MCF 10A (cell line): ENCODE measurements around the gene HES6. TPM values are rescaled to one million over a fixed set of nuclear protein-coding genes. Genes with fewer than 3 reads are reported as not detected.

Experiments used
- BruUV-seq: library from RNA; stranded (reverse); fragments of 400-500 nt; replicated peaks from 2 replicates; lab custom pipeline; 2021; lab: Mats Ljungman, UMichigan
- CTCF ChIA-PET: fragments of 300-600 bp; sonication (Branson Sonifier 250); formaldehyde crosslinking; extraction: SDS; loops from one replicate; lab custom pipeline; 2021; ENCODE audit warnings: antibody characterized with exemption, inconsistent platforms; lab: Yijun Ruan, JAX
- POLR2A ChIA-PET: fragments of 300-600, 350-650 bp; sonication (Branson Sonifier 250); formaldehyde crosslinking; extraction: SDS; loops from one replicate; lab custom pipeline; 2020; ENCODE audit warnings: antibody characterized with exemption, inconsistent platforms; lab: Yijun Ruan, JAX
- DNase-seq: peaks from one replicate; pipeline ENCODE4 v3.0.0-alpha.2; 2018; ENCODE audit not compliant: unreplicated experiment
- H3K27ac Mint-ChIP-seq: one replicate; pipeline ENCODE4 v1.8.0; 2022; ENCODE audit warnings: mild to moderate bottlenecking, low read depth, mixed read lengths; ENCODE audit not compliant: unreplicated experiment
- H3K27me3 Mint-ChIP-seq: one replicate; pipeline ENCODE4 v1.8.0; 2022; ENCODE audit warnings: mixed read lengths; ENCODE audit not compliant: insufficient read depth, unreplicated experiment
- H3K36me3 Mint-ChIP-seq: one replicate; pipeline ENCODE4 v1.8.0; 2022; ENCODE audit warnings: mild to moderate bottlenecking, moderate library complexity, mixed read lengths; ENCODE audit not compliant: insufficient read depth, unreplicated experiment
- H3K4me1 Mint-ChIP-seq: one replicate; pipeline ENCODE4 v1.8.0; 2022; ENCODE audit warnings: mixed read lengths; ENCODE audit not compliant: insufficient read depth, unreplicated experiment
- H3K4me3 Mint-ChIP-seq: one replicate; pipeline ENCODE4 v1.8.0; 2022; ENCODE audit warnings: mild to moderate bottlenecking, moderate library complexity, mixed read lengths; ENCODE audit not compliant: unreplicated experiment
- H3K9me3 Mint-ChIP-seq: one replicate; pipeline ENCODE4 v1.8.0; 2022; ENCODE audit warnings: mixed read lengths; ENCODE audit not compliant: unreplicated experiment
- intact Hi-C: fragments of 100-400 bp; cut with micrococcal nuclease; formaldehyde crosslinking; loops from 2 replicates; pipeline ENCODE4 v1.14.1; 2022
- total RNA-seq: library from RNA; stranded (reverse); gene quantifications from 2 replicates; pipeline ENCODE4 v1.2.3, GENCODE V29; 2022
- TF ChIP-seq, protein P1 (sequence below): fragments of 200-600 bp; IDR thresholded peaks from one replicate; pipeline ENCODE4 v1.8.0; 2022; ENCODE audit warnings: antibody characterized with exemption, mild to moderate bottlenecking; ENCODE audit not compliant: unreplicated experiment

The HES6 gene
- total RNA-seq, 1 experiment from 2014 or later, result 19.7 TPM

DNA sequence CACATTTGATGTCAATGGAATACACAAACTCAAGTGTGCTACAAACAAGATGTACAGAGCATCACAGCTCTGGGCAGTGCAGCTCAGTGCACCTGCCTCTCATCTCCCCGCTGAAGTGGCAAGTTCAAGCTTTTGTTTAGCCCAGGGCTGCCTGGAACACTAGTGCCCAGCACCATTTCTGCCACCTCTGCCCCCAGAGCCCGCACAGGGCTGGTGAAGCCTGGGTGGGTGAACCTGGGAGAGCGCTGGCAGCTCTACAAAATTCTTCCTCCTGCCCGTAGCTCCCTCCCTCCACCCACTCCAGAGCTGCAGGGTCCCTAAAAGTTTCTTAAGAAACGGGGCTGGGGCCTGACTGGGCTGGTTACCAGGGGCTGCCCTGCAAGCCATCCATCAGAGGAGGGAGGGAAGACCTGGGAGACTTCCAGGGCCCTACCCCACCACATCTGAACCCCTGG is 1.5 kb downstream of the HES6 start:
- POLR2A ChIA-PET, result interaction anchor here (0.7 to 3.7 kb wide), 3 partner anchors 34 to 178 kb away, joined by 3 to 13 read pairs (median 5); partner anchors contain the start of gene SCLY
- intact Hi-C loops, result no loop called here
- TF ChIP-seq, protein P1, sequence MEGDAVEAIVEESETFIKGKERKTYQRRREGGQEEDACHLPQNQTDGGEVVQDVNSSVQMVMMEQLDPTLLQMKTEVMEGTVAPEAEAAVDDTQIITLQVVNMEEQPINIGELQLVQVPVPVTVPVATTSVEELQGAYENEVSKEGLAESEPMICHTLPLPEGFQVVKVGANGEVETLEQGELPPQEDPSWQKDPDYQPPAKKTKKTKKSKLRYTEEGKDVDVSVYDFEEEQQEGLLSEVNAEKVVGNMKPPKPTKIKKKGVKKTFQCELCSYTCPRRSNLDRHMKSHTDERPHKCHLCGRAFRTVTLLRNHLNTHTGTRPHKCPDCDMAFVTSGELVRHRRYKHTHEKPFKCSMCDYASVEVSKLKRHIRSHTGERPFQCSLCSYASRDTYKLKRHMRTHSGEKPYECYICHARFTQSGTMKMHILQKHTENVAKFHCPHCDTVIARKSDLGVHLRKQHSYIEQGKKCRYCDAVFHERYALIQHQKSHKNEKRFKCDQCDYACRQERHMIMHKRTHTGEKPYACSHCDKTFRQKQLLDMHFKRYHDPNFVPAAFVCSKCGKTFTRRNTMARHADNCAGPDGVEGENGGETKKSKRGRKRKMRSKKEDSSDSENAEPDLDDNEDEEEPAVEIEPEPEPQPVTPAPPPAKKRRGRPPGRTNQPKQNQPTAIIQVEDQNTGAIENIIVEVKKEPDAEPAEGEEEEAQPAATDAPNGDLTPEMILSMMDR, result no peak
- CTCF ChIA-PET, result interaction anchor here (1.0 kb wide), 1 partner anchor 204 kb away, joined by 3 read pairs; no protein-coding TSS in a partner anchor
- Mint-ChIP-seq H3K27me3 (no peaks in the 10 kb centered on the region), H3K4me3 (peak overlapping the region; percentile 23), H3K4me1 (peaks cover 5% of the 10 kb centered on the region), H3K9me3 (no peaks in the 10 kb centered on the region), H3K27ac (no peak overlapping the region), H3K36me3 (no peaks in the 10 kb centered on the region)
- DNase-seq, result no peak
- TSS peak; percentile 72 for BruUV-seq

DNA sequence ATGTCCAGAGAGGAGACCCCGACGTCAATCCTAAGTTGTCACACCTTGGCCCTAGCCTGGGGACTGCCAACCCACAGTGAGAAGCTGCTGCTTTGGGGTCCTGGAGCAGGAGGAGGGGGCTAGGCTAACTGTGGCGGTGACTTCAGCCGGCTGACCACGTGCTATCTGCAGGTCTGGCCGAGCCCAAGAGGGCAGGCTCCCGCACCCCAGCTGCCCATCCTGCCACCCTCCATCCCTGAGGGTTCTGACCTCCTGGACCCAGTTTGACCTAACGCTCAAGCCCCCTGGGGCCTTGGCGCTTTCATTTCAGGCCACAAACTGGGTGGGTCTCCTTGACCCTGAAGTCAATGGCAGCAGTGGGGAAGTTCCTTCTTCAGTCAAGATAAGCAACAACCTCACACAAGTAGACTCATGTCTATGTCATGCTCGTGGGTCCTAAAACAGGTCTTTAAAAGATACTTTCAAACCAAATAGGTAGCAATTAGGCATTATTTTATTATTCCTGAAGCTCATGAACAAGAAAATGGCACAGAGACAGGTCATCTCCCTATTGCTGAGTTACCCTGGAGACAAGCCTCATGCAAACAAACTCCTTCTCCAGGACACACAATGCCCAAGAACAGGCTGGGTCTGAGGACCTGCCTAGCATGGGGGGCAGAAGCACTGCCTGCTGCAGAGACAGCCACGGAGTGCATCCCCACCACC is 2.3 kb downstream of the HES6 start:
- TF ChIP-seq, protein P1, result no peak
- Mint-ChIP-seq H3K4me3 (no peak overlapping the region), H3K9me3 (no peaks in the 10 kb centered on the region), H3K4me1 (peaks cover 5% of the 10 kb centered on the region), H3K27ac (no peak overlapping the region), H3K27me3 (no peaks in the 10 kb centered on the region), H3K36me3 (no peaks in the 10 kb centered on the region)
- CTCF ChIA-PET, result interaction anchor here (0.9 to 1.0 kb wide), 2 partner anchors 27 to 203 kb away, joined by 3 read pairs; no protein-coding TSS in a partner anchor
- POLR2A ChIA-PET, result interaction anchor here (0.7 to 3.7 kb wide), 3 partner anchors 33 to 177 kb away, joined by 3 to 13 read pairs (median 5); partner anchors contain the start of gene SCLY
- intact Hi-C loops, result no loop called here
- DNase-seq, result no peak
- no TSS peak for BruUV-seq

DNA sequence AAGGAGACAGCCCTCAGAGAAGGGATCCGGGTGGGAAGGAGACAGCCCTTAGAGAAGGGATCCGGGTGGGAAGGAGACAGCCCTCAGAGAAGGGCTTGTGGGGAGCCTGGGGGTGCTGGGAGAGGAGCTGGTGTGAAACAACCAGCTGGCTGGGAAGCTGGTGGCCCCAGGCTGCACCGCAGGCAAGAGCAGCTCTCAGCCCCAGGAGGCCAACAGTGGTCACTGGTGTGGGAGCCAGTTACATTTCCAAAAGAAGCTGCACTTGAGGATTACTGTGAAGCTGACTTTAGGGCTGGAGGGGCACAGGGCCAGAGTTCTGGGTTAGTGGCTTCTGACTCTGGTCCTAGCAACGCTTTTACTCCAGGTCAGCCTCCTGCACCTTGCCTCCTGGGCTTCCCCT is 3.3 kb downstream of the HES6 start:
- BruUV-seq, result no TSS peak
- Mint-ChIP-seq H3K9me3 (no peaks in the 10 kb centered on the region), H3K27ac (no peak overlapping the region), H3K4me3 (no peak overlapping the region), H3K27me3 (no peaks in the 10 kb centered on the region), H3K4me1 (peaks cover 5% of the 10 kb centered on the region), H3K36me3 (no peaks in the 10 kb centered on the region)
- DNase-seq, result no peak
- TF ChIP-seq, protein P1, result no peak
- intact Hi-C loops, result no loop called here
- CTCF ChIA-PET, result interaction anchor here (0.6 to 0.9 kb wide), 2 partner anchors 28 to 347 kb away, joined by 3 read pairs; no protein-coding TSS in a partner anchor
- POLR2A ChIA-PET, result interaction anchor here (3.7 kb wide), 1 partner anchor 35 kb away, joined by 13 read pairs; no protein-coding TSS in a partner anchor

DNA sequence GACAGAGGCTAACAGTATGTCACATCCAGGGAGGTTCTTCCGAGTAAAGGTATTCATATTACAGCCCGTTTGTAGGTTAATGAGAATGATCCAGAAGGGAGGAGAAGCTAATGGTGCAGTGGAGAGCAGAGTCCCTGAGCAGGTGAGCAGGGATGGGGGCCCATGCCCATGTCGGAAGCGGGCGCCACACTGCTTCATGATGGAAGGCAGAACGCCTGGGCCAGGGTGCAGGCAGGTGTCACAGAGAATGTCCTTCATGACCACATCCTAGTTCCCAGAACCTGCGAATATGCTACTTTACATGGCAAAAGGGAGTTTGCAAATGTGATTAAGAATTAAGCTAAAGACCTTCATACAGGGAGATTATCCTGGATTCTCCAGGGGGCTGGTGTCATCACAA is 4.0 kb downstream of the HES6 start:
- Mint-ChIP-seq H3K27ac (no peak overlapping the region), H3K36me3 (no peaks in the 10 kb centered on the region), H3K27me3 (no peaks in the 10 kb centered on the region), H3K4me3 (no peak overlapping the region), H3K4me1 (peaks cover 5% of the 10 kb centered on the region), H3K9me3 (no peaks in the 10 kb centered on the region)
- BruUV-seq, result no TSS peak
- intact Hi-C loops, result no loop called here
- CTCF ChIA-PET, result no interaction called here
- no peak for DNase-seq
- TF ChIP-seq, protein P1, result no peak
- POLR2A ChIA-PET, result interaction anchor here (3.7 kb wide), 1 partner anchor 34 kb away, joined by 13 read pairs; no protein-coding TSS in a partner anchor
